ENCODE results near the gene PLEK.

- TF ChIP-seq CTCF (IDR thresholded peaks at IDR 0.05) (no peak), POLR2A (IDR thresholded peaks at IDR 0.05) (no peak)
These were observed 32.1 kb upstream of the PLEK start for GRCh38 chr2:68333009-68333408.
